Measurements from ENCODE around the gene TRIO. TPM values are rescaled to one million over a fixed set of nuclear protein-coding genes. Genes with fewer than 3 reads are reported as not detected.

The TRIO gene
- total and polyA plus RNA-seq, 2 donors (not counting 1 experiment from before 2014, with no cell fraction given): 134 to 281 TPM

DNA sequence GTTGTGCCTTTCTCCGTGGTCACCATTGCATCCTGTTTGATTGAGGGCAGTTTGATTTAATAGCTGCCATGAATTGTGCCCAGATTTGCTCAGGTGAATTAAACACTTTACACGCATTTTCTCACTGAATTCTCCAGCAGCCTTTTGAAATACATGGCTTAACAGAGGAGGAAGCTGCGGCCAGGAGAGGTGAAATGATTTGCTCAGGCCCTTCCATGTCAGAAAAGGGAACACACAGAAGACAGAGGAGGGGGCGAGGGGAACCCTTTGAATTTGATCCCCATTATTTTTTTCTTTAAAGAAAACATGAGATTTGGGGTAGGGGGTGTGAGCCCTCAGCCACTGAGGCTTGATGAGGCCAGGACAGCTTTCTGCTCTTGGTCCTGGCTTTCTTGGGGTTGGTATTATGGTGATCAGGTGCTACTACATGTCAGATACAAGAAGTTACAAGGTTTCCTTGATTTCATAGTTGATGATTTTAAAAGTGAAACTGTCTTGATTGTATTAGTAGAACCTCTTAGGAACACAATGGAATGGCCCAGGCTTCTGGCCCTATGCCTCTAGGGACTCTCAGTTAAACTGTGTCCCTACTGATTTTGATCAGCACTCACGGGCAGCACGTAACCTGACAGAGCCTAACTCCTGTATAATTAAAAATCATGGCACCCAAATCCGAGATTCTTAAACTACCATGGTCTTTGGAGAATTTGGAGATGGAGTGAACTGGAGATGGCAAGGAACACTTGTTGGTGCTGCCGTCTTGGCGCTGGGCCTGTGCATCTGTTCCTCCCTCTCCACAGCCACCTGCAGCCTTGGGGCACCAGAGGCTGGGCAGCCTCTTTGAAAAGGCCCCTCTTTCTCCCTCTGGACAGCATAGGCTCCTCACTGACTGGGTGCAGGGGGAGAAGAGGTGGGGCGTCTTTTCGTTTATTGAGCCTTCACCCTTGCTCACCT, 107.9 kb downstream of the TRIO start:
- Histone ChIP-seq H3K4me3 (replicated peaks in 1 of 4; ENCODE audit: control extremely low read depth in 1 of 4, insufficient read depth in 1 of 4, low read depth in 3 of 4, low read length in 4 of 4) (no peak overlapping the region), H3K36me3 (ENCODE audit: control insufficient read depth, insufficient read depth, low read length) (peaks cover 3% of the 10 kb centered on the region), H3K4me1 (ENCODE audit: control insufficient read depth, extremely low read depth, insufficient read depth, low read length) (peaks cover 3% of the 10 kb centered on the region), H2AFZ (ENCODE audit: low read length) (no peak overlapping the region), H3K9me3 (ENCODE audit: control insufficient read depth, insufficient read depth, low read depth, low read length) (no peaks in the 10 kb centered on the region), H3K27ac (ENCODE audit: insufficient read depth, low read length) (peak overlapping the region; percentile 63), H3K27me3 (ENCODE audit: control insufficient read depth, insufficient read depth, low read length) (no peaks in the 10 kb centered on the region), H3K79me2 (ENCODE audit: control insufficient read depth, insufficient read depth, low read length) (peaks cover 100% of the 10 kb centered on the region), H3K9ac (ENCODE audit: insufficient read depth, low read length) (no peak overlapping the region), H3K4me2 (ENCODE audit: extremely low read depth, insufficient read depth, low read length) (no peak overlapping the region), H4K20me1 (ENCODE audit: control insufficient read depth, extremely low read depth, insufficient read depth, low read length) (peaks cover 6% of the 10 kb centered on the region)
- DNase-seq (ENCODE audit: low read depth in 2 of 2): no peak
- TF ChIP-seq EZH2 (IDR thresholded peaks at IDR 0.05; ENCODE audit: low read length, missing control alignments): no peak
- TF ChIP-seq, protein P1, sequence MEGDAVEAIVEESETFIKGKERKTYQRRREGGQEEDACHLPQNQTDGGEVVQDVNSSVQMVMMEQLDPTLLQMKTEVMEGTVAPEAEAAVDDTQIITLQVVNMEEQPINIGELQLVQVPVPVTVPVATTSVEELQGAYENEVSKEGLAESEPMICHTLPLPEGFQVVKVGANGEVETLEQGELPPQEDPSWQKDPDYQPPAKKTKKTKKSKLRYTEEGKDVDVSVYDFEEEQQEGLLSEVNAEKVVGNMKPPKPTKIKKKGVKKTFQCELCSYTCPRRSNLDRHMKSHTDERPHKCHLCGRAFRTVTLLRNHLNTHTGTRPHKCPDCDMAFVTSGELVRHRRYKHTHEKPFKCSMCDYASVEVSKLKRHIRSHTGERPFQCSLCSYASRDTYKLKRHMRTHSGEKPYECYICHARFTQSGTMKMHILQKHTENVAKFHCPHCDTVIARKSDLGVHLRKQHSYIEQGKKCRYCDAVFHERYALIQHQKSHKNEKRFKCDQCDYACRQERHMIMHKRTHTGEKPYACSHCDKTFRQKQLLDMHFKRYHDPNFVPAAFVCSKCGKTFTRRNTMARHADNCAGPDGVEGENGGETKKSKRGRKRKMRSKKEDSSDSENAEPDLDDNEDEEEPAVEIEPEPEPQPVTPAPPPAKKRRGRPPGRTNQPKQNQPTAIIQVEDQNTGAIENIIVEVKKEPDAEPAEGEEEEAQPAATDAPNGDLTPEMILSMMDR (conservative IDR thresholded peaks at IDR 0.05 in 1 of 2, IDR thresholded peaks at IDR 0.05 in 1 of 2; ENCODE audit: low read depth in 1 of 2, low read length in 2 of 2): no peak

DNA sequence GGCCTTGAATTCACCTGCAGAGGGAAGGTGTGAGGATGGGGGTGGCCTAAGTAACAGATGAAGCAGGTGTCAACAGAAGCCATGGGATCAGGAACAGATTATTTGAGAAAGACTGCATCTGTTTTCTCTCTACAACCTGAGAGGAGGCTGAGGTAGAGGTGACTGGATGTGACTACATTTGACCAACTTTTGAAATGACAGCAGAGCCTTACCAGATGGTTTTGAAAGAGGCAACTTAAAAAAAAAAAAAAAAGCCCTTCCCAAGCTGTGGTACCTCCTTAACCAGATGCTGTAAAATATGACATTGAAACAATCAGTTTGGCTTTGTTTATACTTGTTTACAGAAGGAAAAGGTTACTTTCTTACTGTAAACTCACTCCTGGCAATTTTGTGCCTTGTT, 108.6 kb downstream of the TRIO start:
- peaks cover 3% of the 10 kb centered on the region for H3K36me3 ChIP-seq (ENCODE audit: control insufficient read depth, insufficient read depth, low read length)
- no peak for DNase-seq (ENCODE audit: low read depth in 2 of 2)
- H4K20me1 ChIP-seq (ENCODE audit: control insufficient read depth, extremely low read depth, insufficient read depth, low read length): peaks cover 5% of the 10 kb centered on the region
- peaks cover 3% of the 10 kb centered on the region for H3K4me1 ChIP-seq (ENCODE audit: control insufficient read depth, extremely low read depth, insufficient read depth, low read length)
- H2AFZ ChIP-seq (ENCODE audit: low read length): no peak overlapping the region
- H3K27me3 ChIP-seq (ENCODE audit: control insufficient read depth, insufficient read depth, low read length): no peaks in the 10 kb centered on the region
- H3K79me2 ChIP-seq (ENCODE audit: control insufficient read depth, insufficient read depth, low read length): peaks cover 100% of the 10 kb centered on the region
- TF ChIP-seq, protein P1 (conservative IDR thresholded peaks at IDR 0.05 in 1 of 2, IDR thresholded peaks at IDR 0.05 in 1 of 2; ENCODE audit: low read depth in 1 of 2, low read length in 2 of 2): no peak
- no peak for TF ChIP-seq EZH2 (IDR thresholded peaks at IDR 0.05; ENCODE audit: low read length, missing control alignments)
- H3K4me2 ChIP-seq (ENCODE audit: extremely low read depth, insufficient read depth, low read length): no peak overlapping the region
- H3K9me3 ChIP-seq (ENCODE audit: control insufficient read depth, insufficient read depth, low read depth, low read length): peaks cover 2% of the 10 kb centered on the region
- H3K27ac ChIP-seq (ENCODE audit: insufficient read depth, low read length): no peak overlapping the region
- H3K9ac ChIP-seq (ENCODE audit: insufficient read depth, low read length): no peak overlapping the region
- no peak overlapping the region for H3K4me3 ChIP-seq (replicated peaks in 1 of 4; ENCODE audit: control extremely low read depth in 1 of 4, insufficient read depth in 1 of 4, low read depth in 3 of 4, low read length in 4 of 4)

DNA sequence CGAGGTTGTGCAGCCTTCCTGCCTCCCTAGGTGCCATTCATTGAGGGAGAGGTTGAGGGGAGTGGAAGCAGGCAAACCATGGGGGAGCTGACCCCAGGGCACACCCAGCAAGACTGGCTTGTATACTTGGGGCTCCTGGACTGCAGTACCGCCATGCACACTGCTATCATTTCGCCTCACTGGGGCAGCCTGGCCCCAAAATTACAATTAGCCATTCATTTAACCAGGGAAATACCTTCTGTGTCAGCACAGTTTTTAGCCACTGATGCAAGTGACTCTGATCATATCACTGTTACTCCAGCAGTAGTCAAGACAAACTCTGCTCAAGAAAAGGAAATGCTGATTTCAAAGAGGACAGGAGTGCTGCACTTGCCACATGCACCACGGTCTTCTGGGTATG, 109.7 kb downstream of the TRIO start:
- peaks cover 100% of the 10 kb centered on the region for H3K79me2 ChIP-seq (ENCODE audit: control insufficient read depth, insufficient read depth, low read length)
- H3K4me1 ChIP-seq (ENCODE audit: control insufficient read depth, extremely low read depth, insufficient read depth, low read length): peaks cover 5% of the 10 kb centered on the region
- no peaks in the 10 kb centered on the region for H3K27me3 ChIP-seq (ENCODE audit: control insufficient read depth, insufficient read depth, low read length)
- no peak overlapping the region for H3K4me2 ChIP-seq (ENCODE audit: extremely low read depth, insufficient read depth, low read length)
- H2AFZ ChIP-seq (ENCODE audit: low read length): no peak overlapping the region
- H3K27ac ChIP-seq (ENCODE audit: insufficient read depth, low read length): no peak overlapping the region
- TF ChIP-seq, protein P1 (conservative IDR thresholded peaks at IDR 0.05 in 1 of 2, IDR thresholded peaks at IDR 0.05 in 1 of 2; ENCODE audit: low read depth in 1 of 2, low read length in 2 of 2): no peak
- TF ChIP-seq EZH2 (IDR thresholded peaks at IDR 0.05; ENCODE audit: low read length, missing control alignments): no peak
- peaks cover 2% of the 10 kb centered on the region for H3K9me3 ChIP-seq (ENCODE audit: control insufficient read depth, insufficient read depth, low read depth, low read length)
- no peak overlapping the region for H3K4me3 ChIP-seq (replicated peaks in 1 of 4; ENCODE audit: control extremely low read depth in 1 of 4, insufficient read depth in 1 of 4, low read depth in 3 of 4, low read length in 4 of 4)
- H3K9ac ChIP-seq (ENCODE audit: insufficient read depth, low read length): no peak overlapping the region
- H4K20me1 ChIP-seq (ENCODE audit: control insufficient read depth, extremely low read depth, insufficient read depth, low read length): peaks cover 5% of the 10 kb centered on the region
- no peak for DNase-seq (ENCODE audit: low read depth in 2 of 2)
- H3K36me3 ChIP-seq (ENCODE audit: control insufficient read depth, insufficient read depth, low read length): peaks cover 3% of the 10 kb centered on the region
